Measurements from ENCODE around the gene REXO4.

Gene REXO4

DNA sequence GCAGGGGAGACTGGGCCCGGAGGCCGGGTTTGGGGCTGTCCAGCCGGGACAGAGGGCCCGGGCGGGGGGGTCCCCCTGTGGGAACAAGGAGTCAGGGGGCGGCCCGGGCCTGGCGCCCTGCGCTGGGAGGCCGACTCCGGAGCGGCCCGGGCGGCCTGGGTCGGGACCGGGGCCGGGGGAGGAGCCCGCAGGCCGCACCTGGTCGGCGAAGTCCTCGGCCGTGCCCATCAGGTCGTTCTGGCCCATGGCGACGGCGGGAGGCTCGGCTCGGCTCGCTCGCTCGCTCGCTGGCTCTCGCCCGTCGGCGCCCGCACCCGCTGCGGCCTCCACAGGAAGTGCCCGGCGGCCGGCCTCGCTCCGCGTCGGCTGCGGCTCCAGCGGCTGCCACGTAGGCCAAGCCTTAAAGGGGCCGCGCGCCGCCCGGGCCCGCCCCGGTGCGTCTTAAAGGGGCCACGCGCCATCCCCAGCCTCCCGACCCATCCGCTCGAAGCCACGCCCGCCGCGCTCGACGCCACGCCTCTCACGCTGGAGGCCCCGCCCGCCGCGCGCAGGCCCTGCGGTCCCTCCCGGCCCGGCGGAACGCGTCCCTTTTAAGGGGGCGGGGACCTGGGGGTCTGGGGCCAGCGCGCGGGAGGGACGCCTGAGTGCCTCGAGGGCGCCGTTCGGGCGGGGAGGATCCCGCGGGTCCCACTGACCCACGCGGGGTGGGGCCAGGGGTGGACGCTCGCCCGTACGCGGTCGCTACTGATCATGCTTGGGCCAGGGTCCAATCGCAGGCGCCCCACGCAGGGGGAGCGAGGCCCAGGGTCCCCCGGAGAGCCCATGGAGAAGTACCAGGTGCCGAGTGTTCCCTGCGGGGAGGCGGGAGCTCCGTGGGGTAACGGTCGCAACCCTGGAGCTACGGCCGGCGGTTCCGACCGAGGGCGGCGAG lies 41.8 kb downstream of the REXO4 start, which contains the start of the genes STKLD1 and SURF4:
Gene STKLD1 (plus strand): TSS at position 643 of the 931 bp plus-strand sequence. CDS start 108 bp downstream, at position 751.
Gene SURF4 (minus strand): TSS at position 337 of the 931 bp plus-strand sequence. CDS start 91 bp downstream, at position 246.
- peaks cover 0 to 14% (median 9%) of the 10 kb centered on the region in 11 experiments; a peak in 15 of 22 replicates for H3K9me3 ChIP-seq (replicated peaks in 1 of 11)
- H3K36me3 ChIP-seq, result peaks cover 19 to 33% (median 30%) of the 10 kb centered on the region in 11 experiments
- TF ChIP-seq Cebpa-rat (IDR thresholded peaks at IDR 0.05), result no peak
- peak within 1 kb of the TSS; percentile 93 to 99 (median 97) for H3K27ac ChIP-seq
- H4K20me1 ChIP-seq, result peaks cover 35 to 49% (median 46%) of the 10 kb centered on the region in 11 experiments
- H3K27me3 ChIP-seq, result no peaks in the 10 kb centered on the region
- H3K9ac ChIP-seq, result peak within 1 kb of the TSS; percentile 96 to 100 (median 98)
- H3K4me2 ChIP-seq, result peak within 1 kb of the TSS; percentile 89 to 100 (median 98)
- H3K4me3 ChIP-seq, result peak within 1 kb of the TSS; percentile 91 to 99 (median 96)
- H3K4me1 ChIP-seq, result peaks cover 35 to 47% (median 44%) of the 10 kb centered on the region in 10 experiments

- H4K20me1 ChIP-seq, result peaks cover 42 to 56% (median 53%) of the 10 kb centered on the region in 11 experiments
- H3K36me3 ChIP-seq, result peaks cover 26 to 40% (median 38%) of the 10 kb centered on the region in 11 experiments
- peak overlapping the region; percentile 66 to 99 (median 86) for H3K4me2 ChIP-seq
- H3K27ac ChIP-seq, result peak overlapping the region; percentile 93 to 99 (median 97)
- no peaks in the 10 kb centered on the region for H3K27me3 ChIP-seq
- peak overlapping the region; percentile 96 to 100 (median 98) for H3K9ac ChIP-seq
- peaks cover 0 to 14% (median 9%) of the 10 kb centered on the region in 11 experiments; a peak in 15 of 22 replicates for H3K9me3 ChIP-seq (replicated peaks in 1 of 11)
- H3K4me1 ChIP-seq, result peaks cover 37 to 55% (median 51%) of the 10 kb centered on the region in 10 experiments
- peak overlapping the region; percentile 91 to 99 (median 96) for H3K4me3 ChIP-seq
- no peak for TF ChIP-seq Cebpa-rat (IDR thresholded peaks at IDR 0.05)
Measured at GRCh38 chr9:133375116-133375723, 42.6 kb downstream of the REXO4 start.

- Histone ChIP-seq H3K9ac (peak overlapping the region; percentile 96 to 100 (median 98)), H3K4me1 (peaks cover 37 to 61% (median 57%) of the 10 kb centered on the region in 10 experiments), H3K27ac (peak overlapping the region; percentile 93 to 99 (median 97)), H3K4me2 (peak overlapping the region; percentile 66 to 99 (median 86)), H3K9me3 (replicated peaks in 1 of 11) (peaks cover 0 to 14% (median 9%) of the 10 kb centered on the region in 11 experiments; a peak in 15 of 22 replicates), H3K27me3 (no peaks in the 10 kb centered on the region), H3K36me3 (peaks cover 32 to 46% (median 43%) of the 10 kb centered on the region in 11 experiments), H4K20me1 (peaks cover 48 to 62% (median 59%) of the 10 kb centered on the region in 11 experiments), H3K4me3 (peak overlapping the region; percentile 91 to 99 (median 96))
- no peak for TF ChIP-seq Cebpa-rat (IDR thresholded peaks at IDR 0.05)
Measured at GRCh38 chr9:133374612-133375115, 43.1 kb downstream of the REXO4 start.

DNA sequence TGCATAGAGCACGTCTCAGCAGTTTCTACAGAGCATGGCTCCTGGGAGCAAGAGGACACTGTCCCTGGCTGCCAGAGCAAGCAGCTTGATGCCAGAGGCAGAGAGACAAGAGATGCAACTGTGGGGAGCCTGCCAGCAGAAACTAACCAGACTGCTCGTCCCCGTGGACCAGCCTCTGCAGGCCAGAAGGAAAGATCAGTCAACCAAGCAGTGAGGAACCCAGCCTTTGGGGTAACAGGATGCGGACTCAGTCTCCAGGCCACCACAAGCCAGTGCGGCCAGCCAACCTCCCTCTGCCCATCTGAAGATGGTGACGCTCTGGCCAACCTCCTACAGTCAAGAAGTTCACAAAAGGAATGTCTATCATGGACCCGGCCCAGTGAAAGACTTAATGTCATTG lies 45.7 kb downstream of the REXO4 start:
- Histone ChIP-seq H3K9ac (peak overlapping the region; percentile 2 to 99 (median 58); a peak in 20 of 22 replicates), H3K36me3 (peaks cover 57 to 71% (median 68%) of the 10 kb centered on the region in 11 experiments), H3K9me3 (replicated peaks in 1 of 11) (0 out of 22 replicates have a peak, but pooled peaks cover 0 to under 1% (median 0%) of the 10 kb centered on the region in 11 experiments), H4K20me1 (peaks cover 73 to 87% (median 84%) of the 10 kb centered on the region in 11 experiments), H3K4me1 (peaks cover 37 to 73% (median 66%) of the 10 kb centered on the region in 10 experiments), H3K27ac (0 out of 22 replicates have a peak overlapping the region, but pooled peaks of 3 of the 11 experiments have one; percentile 3 to 19 (median 16)), H3K4me2 (peak overlapping the region; percentile 38 to 99 (median 82)), H3K27me3 (no peaks in the 10 kb centered on the region), H3K4me3 (no peak overlapping the region)
- TF ChIP-seq Cebpa-rat (IDR thresholded peaks at IDR 0.05), result no peak

DNA sequence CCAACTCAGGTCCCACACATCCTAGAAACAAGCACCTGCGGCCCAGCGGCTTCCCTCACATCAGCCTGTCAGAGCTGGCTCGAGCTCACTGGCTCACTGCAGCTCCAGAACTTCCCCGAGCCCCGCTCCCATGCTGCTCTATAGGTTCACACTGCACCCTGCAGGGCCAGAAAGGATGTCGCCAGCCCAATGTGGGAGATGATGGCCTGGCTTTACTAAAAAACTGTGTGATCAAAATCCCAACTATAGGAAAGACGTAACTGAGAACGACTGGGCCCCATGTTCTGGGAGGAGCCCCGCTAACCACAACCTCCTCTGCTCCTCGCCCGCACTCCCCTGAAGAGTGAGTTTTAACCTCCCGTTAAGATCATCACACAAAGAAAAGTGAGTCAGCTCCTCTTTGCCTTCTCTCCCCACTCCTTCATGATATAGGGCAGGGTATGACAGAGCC lies 46.5 kb downstream of the REXO4 start:
- Histone ChIP-seq H3K27me3 (no peaks in the 10 kb centered on the region), H3K4me2 (peak overlapping the region; percentile 38 to 99 (median 82)), H3K9me3 (replicated peaks in 1 of 11) (no peaks in the 10 kb centered on the region), H3K4me1 (peaks cover 37 to 64% (median 59%) of the 10 kb centered on the region in 10 experiments), H3K9ac (peak overlapping the region in 10 of 11 experiments; percentile 13 to 98 (median 56); a peak in 19 of 22 replicates), H3K27ac (peak overlapping the region in 4 of 11 experiments; percentile 5 to 19 (median 14); a peak in 1 of 22 replicates), H4K20me1 (peaks cover 82 to 96% (median 93%) of the 10 kb centered on the region in 11 experiments), H3K36me3 (peaks cover 66 to 80% (median 77%) of the 10 kb centered on the region in 11 experiments), H3K4me3 (no peak overlapping the region)
- TF ChIP-seq Cebpa-rat (IDR thresholded peaks at IDR 0.05), result no peak

- H3K4me2 ChIP-seq, result peak overlapping the region in 10 of 11 experiments; percentile 38 to 99 (median 84); a peak in 11 of 22 replicates
- H3K4me3 ChIP-seq, result no peak overlapping the region
- no peak for TF ChIP-seq Cebpa-rat (IDR thresholded peaks at IDR 0.05)
- H3K9ac ChIP-seq, result peak overlapping the region in 7 of 11 experiments; percentile 34 to 98 (median 98); a peak in 9 of 22 replicates
- no peaks in the 10 kb centered on the region for H3K9me3 ChIP-seq (replicated peaks in 1 of 11)
- H3K27ac ChIP-seq, result no peak overlapping the region
- peaks cover 72 to 86% (median 83%) of the 10 kb centered on the region in 11 experiments for H3K36me3 ChIP-seq
- no peaks in the 10 kb centered on the region for H3K27me3 ChIP-seq
- H3K4me1 ChIP-seq, result peaks cover 37 to 64% (median 59%) of the 10 kb centered on the region in 10 experiments
- peaks cover 88 to 100% (median 99%) of the 10 kb centered on the region in 11 experiments for H4K20me1 ChIP-seq
Measured at GRCh38 chr9:133370685-133371084, 47.1 kb downstream of the REXO4 start.

GRCh38 chr9:133369933-133370332 lies 47.9 kb downstream of the REXO4 start:
- H3K27ac ChIP-seq, result no peak overlapping the region; a peak in 1 of 22 replicates
- H3K4me1 ChIP-seq, result peaks cover 37 to 64% (median 61%) of the 10 kb centered on the region in 10 experiments
- H3K36me3 ChIP-seq, result peaks cover 79 to 93% (median 91%) of the 10 kb centered on the region in 11 experiments
- H3K4me2 ChIP-seq, result peak overlapping the region in 6 of 11 experiments; percentile 7 to 35 (median 25); a peak in 7 of 22 replicates
- H3K4me3 ChIP-seq, result no peak overlapping the region
- no peaks in the 10 kb centered on the region for H3K9me3 ChIP-seq (replicated peaks in 1 of 11)
- peak overlapping the region in 8 of 11 experiments; percentile 4 to 98 (median 30); a peak in 5 of 22 replicates for H3K9ac ChIP-seq
- TF ChIP-seq Cebpa-rat (IDR thresholded peaks at IDR 0.05), result no peak
- peaks cover 95 to 100% (median 100%) of the 10 kb centered on the region in 11 experiments for H4K20me1 ChIP-seq
- H3K27me3 ChIP-seq, result no peaks in the 10 kb centered on the region

- Histone ChIP-seq H3K4me2 (peak overlapping the region in 7 of 11 experiments; percentile 2 to 35 (median 21); a peak in 8 of 22 replicates), H3K9ac (peak overlapping the region in 10 of 11 experiments; percentile 4 to 45 (median 27); a peak in 6 of 22 replicates), H3K4me3 (no peak overlapping the region), H3K4me1 (peaks cover 37 to 63% (median 57%) of the 10 kb centered on the region in 10 experiments), H3K27me3 (no peaks in the 10 kb centered on the region), H4K20me1 (peaks cover 97 to 100% (median 99%) of the 10 kb centered on the region in 11 experiments), H3K36me3 (peaks cover 83 to 98% (median 95%) of the 10 kb centered on the region in 11 experiments), H3K27ac (no peak overlapping the region; a peak in 1 of 22 replicates), H3K9me3 (replicated peaks in 1 of 11) (no peaks in the 10 kb centered on the region)
- 0 out of 22 replicates have a peak, but pooled peaks of 1 of the 11 experiments have one; percentile 14 for TF ChIP-seq Cebpa-rat (IDR thresholded peaks at IDR 0.05)
Measured at GRCh38 chr9:133369422-133369821, 48.4 kb downstream of the REXO4 start.
